Endothelial cell of umbilical vein (primary cell): ENCODE results near the gene CTIF. TPM values are rescaled to one million over a fixed set of nuclear protein-coding genes. Genes with fewer than 3 reads are reported as not detected.

Experiments used
- BruUV-seq: library from RNA; stranded (reverse); fragments of 400-500 nt; replicated peaks from 2 replicates; lab custom pipeline; 2021; lab: Mats Ljungman, UMichigan
- CTCF ChIA-PET: fragments of 300-600, 350-600 bp; sonication (Branson Sonifier 250); formaldehyde crosslinking; loops from one replicate; lab custom pipeline; 2021; ENCODE audit warnings: antibody characterized with exemption, inconsistent platforms; lab: Charles Lee
- POLR2A ChIA-PET: fragments of 300-600, 350-600 bp; sonication (Branson Sonifier 250); formaldehyde crosslinking; loops from one replicate; lab custom pipeline; 2021; ENCODE audit warnings: antibody characterized with exemption, inconsistent platforms; lab: Charles Lee
- DNase-seq: peaks from one replicate; pipeline ENCODE4 v3.0.0-alpha.2; 2011; ENCODE audit warnings: low read depth, low spot score
- FAIRE-seq: peaks from 2 replicates; lab custom pipeline; 2011; peaks lifted over from hg19 to GRCh38; lab: Jason Lieb, UNC
- H2AFZ ChIP-seq: 2 replicates; pipeline ENCODE4 v1.6.0; 2012; ENCODE audit warnings: low read depth, low read length, control low read depth, inconsistent platforms
- H3K27ac ChIP-seq: 2 replicates; pipeline ENCODE4 v1.5.1; 2011; ENCODE audit warnings: low read depth, mild to moderate bottlenecking, control low read depth, low read length, moderate library complexity; ENCODE audit not compliant: insufficient read depth
- H3K27me3 ChIP-seq, 2 experiments: 2 replicates each; pipeline versions ENCODE4 v1.6.0 to v1.6.1; 2011; ENCODE audit warnings: low read length in 2 of 2, mixed read lengths in 1 of 2; ENCODE audit not compliant: control insufficient read depth in 2 of 2, insufficient read depth in 2 of 2
- H3K36me3 ChIP-seq, 2 experiments: 2 replicates in 1 of 2; 3 replicates in 1 of 2; pipeline ENCODE4 v1.5.1; 2011; ENCODE audit warnings: low read length in 2 of 2, mild to moderate bottlenecking in 1 of 2, moderate library complexity in 1 of 2; ENCODE audit not compliant: control insufficient read depth in 2 of 2, insufficient read depth in 2 of 2; ENCODE audit errors: extremely low read depth in 1 of 2
- H3K4me1 ChIP-seq: 3 replicates; pipeline ENCODE4 v1.5.1; 2011; ENCODE audit warnings: mild to moderate bottlenecking, low read length; ENCODE audit not compliant: control insufficient read depth, insufficient read depth; ENCODE audit errors: extremely low read depth
- H3K4me2 ChIP-seq: 2 replicates; pipeline ENCODE4 v1.6.1; 2011; ENCODE audit warnings: low read length, control low read depth, mixed read lengths; ENCODE audit not compliant: insufficient read depth
- H3K4me3 ChIP-seq, 3 experiments: fragments of 200-600 bp in 1 of 3; sonication (generic), shearing (Covaris generic) in 1 of 3; replicated peaks in 1 of 3; 2 replicates each; pipeline ENCODE4 v1.5.1; 2011 to 2016; ENCODE audit warnings: control low read depth in 3 of 3, low read length in 3 of 3, mild to moderate bottlenecking in 2 of 3, inconsistent platforms in 1 of 3, low read depth in 1 of 3, moderate library complexity in 1 of 3; ENCODE audit not compliant: insufficient read depth in 1 of 3
- H3K79me2 ChIP-seq: 2 replicates; pipeline ENCODE4 v1.6.0; 2012; ENCODE audit warnings: low read length, inconsistent platforms; ENCODE audit not compliant: control insufficient read depth, insufficient read depth
- H3K9ac ChIP-seq: replicated peaks from 2 replicates; pipeline ENCODE3; 2011; ENCODE audit warnings: low read length, control low read depth; ENCODE audit not compliant: insufficient read depth; ENCODE audit errors: extremely low read depth
- H3K9me1 ChIP-seq: replicated peaks from 3 replicates; pipeline ENCODE4 v1.6.0; 2011; ENCODE audit warnings: mild to moderate bottlenecking, low read length; ENCODE audit not compliant: control insufficient read depth, insufficient read depth; ENCODE audit errors: extremely low read depth
- H3K9me3 ChIP-seq: replicated peaks from 2 replicates; pipeline ENCODE4 v1.5.1; 2012; ENCODE audit warnings: low read length, inconsistent platforms; ENCODE audit not compliant: control insufficient read depth, insufficient read depth
- H4K20me1 ChIP-seq: replicated peaks from 2 replicates; pipeline ENCODE3; 2011; ENCODE audit warnings: mild to moderate bottlenecking, low read length; ENCODE audit not compliant: control insufficient read depth, insufficient read depth; ENCODE audit errors: extremely low read depth
- CTCF ChIP-seq, 2 donors: IDR thresholded peaks; 1 replicate in 1 of 2; 2 replicates in 1 of 2; pipeline ENCODE4 v1.5.1; 2011; ENCODE audit warnings: low read length in 2 of 2, mild to moderate bottlenecking in 2 of 2, moderate library complexity in 2 of 2, control low read depth in 1 of 2, inconsistent platforms in 1 of 2, low read depth in 1 of 2; ENCODE audit not compliant: insufficient read depth in 1 of 2; ENCODE audit errors: extremely low read depth in 1 of 2
- EZH2 ChIP-seq: IDR thresholded peaks from 2 replicates; pipeline ENCODE4 v1.6.1; 2012; ENCODE audit warnings: borderline replicate concordance, low read depth, mild to moderate bottlenecking, moderate library complexity, low read length, inconsistent platforms; ENCODE audit not compliant: severe bottlenecking
- FOS ChIP-seq: IDR thresholded peaks from 2 replicates; pipeline ENCODE4 v1.6.1; 2011; ENCODE audit warnings: mild to moderate bottlenecking, low read length, moderate library complexity, borderline replicate concordance; ENCODE audit not compliant: insufficient read depth
- GATA2 ChIP-seq: IDR thresholded peaks from 2 replicates; pipeline ENCODE4 v1.7.0; 2011; ENCODE audit warnings: low read depth, mild to moderate bottlenecking, moderate library complexity, mixed read lengths, low read length; ENCODE audit not compliant: insufficient read length, insufficient read depth
- JUN ChIP-seq: IDR thresholded peaks from 2 replicates; pipeline ENCODE4 v1.6.1; 2011; ENCODE audit warnings: borderline replicate concordance, low read depth; ENCODE audit not compliant: insufficient read length, insufficient read depth
- MYC ChIP-seq: IDR thresholded peaks from one replicate; pipeline ENCODE4 v1.6.1; 2011; ENCODE audit warnings: mild to moderate bottlenecking, low read depth, low read length
- POLR2A ChIP-seq: IDR thresholded peaks from 2 replicates; pipeline ENCODE4 v1.6.1; 2012; ENCODE audit warnings: low read depth, mild to moderate bottlenecking, control low read depth, low read length
- POLR2AphosphoS5 ChIP-seq: IDR thresholded peaks from 2 replicates; pipeline ENCODE4 v1.6.1; 2012; ENCODE audit warnings: low read depth, mild to moderate bottlenecking, control low read depth, low read length, moderate library complexity; ENCODE audit not compliant: insufficient read depth
- dilution Hi-C: fragments of 300-500 bp; cut with MboI; formaldehyde crosslinking; loops from one replicate; pipeline ENCODE4 v1.15.0; 2019; ENCODE audit warnings: low sequenced_read_pairs; ENCODE audit not compliant: extremely low pct_ligation_motif_present
- intact Hi-C: fragments of 100-400 bp; cut with micrococcal nuclease; formaldehyde crosslinking; loops from one replicate; pipeline ENCODE4 v1.10.0; 2022
- polyA plus RNA-seq, 4 experiments: library from polyadenylated mRNA; depleted of rRNA in 3 of 4; stranded (reverse) in 3 of 4; unstranded in 1 of 4; fragments of >200 nt; gene quantifications; 2 replicates each; pipeline versions ENCODE4 v1.2.1 to v1.2.3, GENCODE V29; 2011 to 2012; ENCODE audit warnings: missing spikeins in 1 of 4
- total RNA-seq: library from RNA; stranded (reverse); gene quantifications from 2 replicates; pipeline ENCODE4 v1.2.3, GENCODE V29; 2021
- TF ChIP-seq, protein P1 (sequence below): IDR thresholded peaks from 2 replicates; pipeline ENCODE4 v1.6.1; 2011; ENCODE audit not compliant: insufficient read depth, insufficient read length

CTIF gene
- total and polyA plus RNA-seq, 2 donors (not counting 3 experiments of a cell fraction or from before 2014, with no cell fraction given), result 20.9 to 57.7 TPM

- POLR2A ChIA-PET, result no interaction called here
- intact Hi-C loops, result no loop called here
- no peak for DNase-seq
- Histone ChIP-seq H3K9ac (no peak overlapping the region), H3K27me3 (no peaks in the 10 kb centered on the region), H3K36me3 (peaks cover 0 to 2% of the 10 kb centered on the region in 2 experiments), H3K9me1 (no peaks in the 10 kb centered on the region), H3K27ac (no peak overlapping the region), H3K79me2 (peaks cover 10% of the 10 kb centered on the region), H3K4me3 (no peak overlapping the region), H2AFZ (no peak overlapping the region), H4K20me1 (no peaks in the 10 kb centered on the region), H3K9me3 (no peaks in the 10 kb centered on the region), H3K4me1 (peaks cover 18% of the 10 kb centered on the region), H3K4me2 (no peak overlapping the region)
- TF ChIP-seq JUN (no peak), CTCF (IDR thresholded peaks at IDR 0.05; ENCODE audit: extremely low read depth in 1 of 2, insufficient read depth in 1 of 2, low read depth in 1 of 2, low read length in 2 of 2) (no peak), MYC (no peak), POLR2AphosphoS5 (no peak), FOS (no peak), EZH2 (no peak), GATA2 (no peak), POLR2A (no peak)
- TF ChIP-seq, protein P1, sequence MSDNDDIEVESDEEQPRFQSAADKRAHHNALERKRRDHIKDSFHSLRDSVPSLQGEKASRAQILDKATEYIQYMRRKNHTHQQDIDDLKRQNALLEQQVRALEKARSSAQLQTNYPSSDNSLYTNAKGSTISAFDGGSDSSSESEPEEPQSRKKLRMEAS, result no peak
- dilution Hi-C loops, result no loop called here
- no peak for FAIRE-seq
- BruUV-seq, result no TSS peak
- CTCF ChIA-PET, result interaction anchor here (1.6 kb wide), 1 partner anchor 12 kb away, joined by 4 read pairs; no protein-coding TSS in a partner anchor
Observed at GRCh38 chr18:48550101-48550729, 11.4 kb downstream of the CTIF start.
